Ovary (tissue), 9 donors: ENCODE results near the gene PSMG3. TPM values are rescaled to one million over a fixed set of nuclear protein-coding genes. Genes with fewer than 3 reads are reported as not detected.

ENCODE experiments used
- DNase-seq, 5 donors: peaks; one replicate each; pipeline ENCODE4 v3.0.0-alpha.2; 2019 to 2020
- H3K27ac ChIP-seq, 2 donors: fragments of 200-600 bp; one replicate each; pipeline versions ENCODE4 v1.5.1 to v1.8.0; 2019 to 2022
- H3K27me3 ChIP-seq: fragments of 200-600 bp; one replicate; pipeline ENCODE4 v1.8.0; 2022
- H3K36me3 ChIP-seq: fragments of 200-600 bp; sonication (generic); one replicate; pipeline ENCODE4 v1.5.1; 2019
- H3K4me1 ChIP-seq: one replicate; pipeline ENCODE4 v1.8.1; 2013; ENCODE audit warnings: mild to moderate bottlenecking, moderate library complexity; ENCODE audit not compliant: insufficient read depth
- H3K4me3 ChIP-seq: fragments of 200-600 bp; sonication (generic); one replicate; pipeline ENCODE4 v1.5.1; 2017
- H3K9me3 ChIP-seq, 2 donors: fragments of 200-600 bp in 1 of 2; sonication (generic) in 1 of 2; one replicate each; pipeline versions ENCODE4 v1.5.1 to v1.8.1; 2013 to 2019; ENCODE audit warnings: mild to moderate bottlenecking in 1 of 2, moderate library complexity in 1 of 2
- CTCF ChIP-seq, 3 donors: fragments of 450-650 bp in 2 of 3; fragments of 200-600 bp in 1 of 3; IDR thresholded peaks; one replicate each; pipeline versions ENCODE4 v1.5.1 to v1.8.0; 2016 to 2022; ENCODE audit warnings: antibody characterized with exemption in 3 of 3, mild to moderate bottlenecking in 1 of 3
- EP300 ChIP-seq: sonication (generic); formaldehyde crosslinking; IDR thresholded peaks from one replicate; pipeline ENCODE4 v1.6.1; 2017; ENCODE audit warnings: antibody characterized with exemption
- POLR2A ChIP-seq: fragments of 450-650 bp; IDR thresholded peaks from one replicate; pipeline ENCODE4 v1.6.1; 2017; ENCODE audit warnings: antibody characterized with exemption, mild to moderate bottlenecking, moderate library complexity
- WGBS, 3 donors: extraction: QIAGEN DNeasy Blood & Tissue Kit in 1 of 3; methylation state at CpG; one replicate each; pipeline versions ENCODE4 v1.1.5 to v1.1.7; 2013 to 2017; 5-methylcytosine and 5-hydroxymethylcytosine counted together
- intact Hi-C, 4 donors: fragments of 100-400 bp; cut with DNase I; formaldehyde crosslinking; loops; one replicate each; pipeline versions ENCODE4 v1.11.0 to v1.15.1; 2022 to 2023
- polyA plus RNA-seq, 2 donors: library from polyadenylated mRNA; stranded (reverse); fragments of 200-250 nt in 1 of 2; fragments of 350-450 nt in 1 of 2; fragmentation: Illumina TruSeq in 1 of 2; extraction: RNeasy Lipid Tissue Mini Kit (QIAGEN cat#74804) in 1 of 2; gene quantifications; one replicate each; pipeline ENCODE4 v1.2.3, GENCODE V29; 2013 to 2014
- total RNA-seq, 7 donors: library from RNA; depleted of rRNA in 2 of 7; stranded (reverse); fragments of >200 nt in 2 of 7; fragmentation: NEBNext Ultra II Directional in 3 of 7; extraction: Animal tissue kit (Norgen Biotek cat#: 25700) in 3 of 7; gene quantifications; one replicate each; pipeline versions ENCODE4 v1.1.0 to v1.2.4, GENCODE V29; 2016 to 2023
- donor health status: DM: no; HTN: no; CAD: no; lungs with moderate emphysema.
- donor health status: DM: no; HTN: no; CAD: no.
- donor health status: Bipolar disorder and iron deficiency.
- donor health status: DM: yes; HTN: yes; CAD: no.
- donor health status: DM: no; HTN: no; CAD: no.
- donor health status: DM: yes; HTN: yes; CAD: no.

Gene PSMG3
- total and polyA plus RNA-seq, 9 donors, result 12.7 to 34.5 (median 18.6) TPM

DNA sequence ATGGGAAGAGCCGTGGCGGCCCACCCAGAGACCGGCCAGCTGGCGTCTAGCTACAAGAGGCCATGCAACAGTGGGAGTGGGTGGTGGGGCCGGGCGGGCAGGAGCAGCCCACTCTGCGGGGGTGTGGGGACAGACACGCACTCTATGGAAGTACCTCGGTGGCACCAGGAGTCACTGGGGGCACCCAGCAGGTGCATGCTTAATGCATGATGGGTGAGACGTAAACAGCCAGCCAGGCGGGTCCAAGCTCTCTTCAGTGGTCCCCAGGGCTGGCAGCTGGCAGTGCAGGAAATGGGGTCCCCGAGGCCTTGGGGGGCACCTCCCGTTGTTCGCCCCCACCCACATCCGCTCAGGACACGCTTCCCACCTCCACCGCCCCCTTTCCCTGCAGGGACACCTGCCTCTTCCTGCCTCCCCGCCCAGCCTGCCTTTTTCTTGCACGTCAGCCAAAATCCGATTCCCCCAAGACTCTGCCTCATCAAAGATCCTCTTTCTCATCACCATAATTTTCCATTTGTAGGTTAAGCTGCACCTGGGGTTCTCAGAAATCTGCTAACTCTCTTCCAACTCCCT, 22.6 kb upstream of the PSMG3 start:
- TF ChIP-seq CTCF (IDR thresholded peaks at IDR 0.05) (no peak), EP300 (no peak), POLR2A (no peak)
- H3K27me3 ChIP-seq, result no peaks in the 10 kb centered on the region
- intact Hi-C loops, result no loop called here
- 40 to 52% (median 48%) methylated on average over 18 to 20 of the region's 20 CpGs for WGBS, 3 donors
- no peak overlapping the region for H3K27ac ChIP-seq
- no peaks in the 10 kb centered on the region for H3K4me1 ChIP-seq
- H3K4me3 ChIP-seq, result no peak overlapping the region
- DNase-seq, result no peak
- H3K36me3 ChIP-seq, result no peaks in the 10 kb centered on the region
- H3K9me3 ChIP-seq, result peaks cover 0 to 5% of the 10 kb centered on the region in 2 donors

- peaks cover 0 to 5% of the 10 kb centered on the region in 2 donors for H3K9me3 ChIP-seq
- 2 to 18% (median 14%) methylated on average over 13 to 15 of the region's 15 CpGs for WGBS, 3 donors
- H3K27ac ChIP-seq, result no peak overlapping the region
- intact Hi-C loops, result no loop called here
- TF ChIP-seq POLR2A (no peak), CTCF (IDR thresholded peaks at IDR 0.05) (no peak), EP300 (no peak)
- no peak for DNase-seq
- H3K36me3 ChIP-seq, result no peaks in the 10 kb centered on the region
- no peak overlapping the region for H3K4me3 ChIP-seq
- no peaks in the 10 kb centered on the region for H3K4me1 ChIP-seq
- no peaks in the 10 kb centered on the region for H3K27me3 ChIP-seq
Measured at GRCh38 chr7:1591876-1592275, 22.0 kb upstream of the PSMG3 start.

DNA sequence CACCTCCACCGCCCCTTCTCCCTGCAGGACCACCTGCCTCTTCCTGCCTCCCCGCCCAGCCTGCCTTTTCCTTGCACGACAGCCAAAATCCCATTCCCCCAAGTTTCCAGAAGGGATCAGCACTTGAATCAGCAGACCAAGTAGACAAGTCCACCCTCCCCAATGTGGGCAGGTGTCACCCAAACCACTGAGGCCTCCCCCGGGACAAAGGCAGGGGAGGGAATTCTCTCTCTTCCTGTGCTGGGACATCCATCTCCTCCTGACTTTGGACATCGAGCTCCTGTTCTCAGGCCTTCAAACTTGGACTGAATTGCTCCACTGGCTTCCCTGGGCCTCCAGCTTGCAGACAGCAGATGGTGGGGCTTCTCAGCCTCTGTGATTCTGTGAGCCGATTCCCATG, 21.6 kb upstream of the PSMG3 start:
- Histone ChIP-seq H3K4me1 (no peaks in the 10 kb centered on the region), H3K27me3 (no peaks in the 10 kb centered on the region), H3K36me3 (no peaks in the 10 kb centered on the region), H3K27ac (no peak overlapping the region), H3K4me3 (no peak overlapping the region), H3K9me3 (peaks cover 0 to 5% of the 10 kb centered on the region in 2 donors)
- no peak for DNase-seq
- intact Hi-C loops, result no loop called here
- WGBS, 3 donors, result 46 to 55% (median 49%) methylated on average over 6 of the region's 6 CpGs
- TF ChIP-seq POLR2A, result no peak

- intact Hi-C loops, result no loop called here
- Histone ChIP-seq H3K36me3 (no peaks in the 10 kb centered on the region), H3K4me1 (no peaks in the 10 kb centered on the region), H3K27ac (no peak overlapping the region), H3K4me3 (no peak overlapping the region), H3K9me3 (peaks cover 0 to 5% of the 10 kb centered on the region in 2 donors), H3K27me3 (no peaks in the 10 kb centered on the region)
- 54 to 65% (median 55%) methylated on average over 9 of the region's 9 CpGs for WGBS, 3 donors
- no peak for TF ChIP-seq POLR2A
- no peak for DNase-seq
Measured at GRCh38 chr7:1590887-1591286, 21.1 kb upstream of the PSMG3 start.

DNA sequence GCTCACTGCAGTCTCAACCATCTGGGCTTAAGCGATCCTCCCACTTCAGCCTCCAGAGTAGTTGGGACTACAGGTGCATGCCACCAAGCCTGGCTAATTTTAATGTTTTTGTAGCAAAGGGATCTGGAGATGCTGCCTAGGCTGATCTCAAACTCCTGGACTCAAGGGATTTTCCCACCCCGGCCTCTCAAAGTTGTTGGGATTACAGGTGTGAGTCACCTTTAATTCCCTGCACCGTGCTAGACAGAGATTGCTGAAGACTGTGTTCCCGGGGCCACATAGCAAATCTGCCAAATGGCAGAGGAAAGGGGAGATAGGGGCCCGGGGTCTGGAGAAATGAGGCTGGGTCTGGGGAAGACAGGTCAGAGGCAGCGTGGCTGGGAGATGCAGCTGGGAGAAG, 20.6 kb upstream of the PSMG3 start:
- TF ChIP-seq CTCF (IDR thresholded peaks at IDR 0.05), result no peak
- TF ChIP-seq EP300, result no peak
- TF ChIP-seq POLR2A, result no peak
- no peak overlapping the region for H3K27ac ChIP-seq
- H3K27me3 ChIP-seq, result no peaks in the 10 kb centered on the region
- peaks cover 0 to 5% of the 10 kb centered on the region in 2 donors for H3K9me3 ChIP-seq
- DNase-seq, result no peak
- intact Hi-C loops, result no loop called here
- no peaks in the 10 kb centered on the region for H3K4me1 ChIP-seq
- H3K4me3 ChIP-seq, result no peak overlapping the region
- H3K36me3 ChIP-seq, result no peaks in the 10 kb centered on the region
- WGBS, 3 donors, result 57 to 75% (median 59%) methylated on average over 6 of the region's 6 CpGs
